Measurements from ENCODE around the gene ANKS3.

GRCh38 chr16:4693296-4693955, 40.6 kb downstream of the ANKS3 start, which contains the start of gene NUDT16L1:
- TF ChIP-seq CTCF (IDR thresholded peaks at IDR 0.05) (peak in 2 of 3 experiments; percentile 35 to 57), POLR2A (IDR thresholded peaks at IDR 0.05) (no peak)
